ENCODE measurements around the gene KLLN. TPM values are rescaled to one million over a fixed set of nuclear protein-coding genes. Genes with fewer than 3 reads are reported as not detected.

KLLN gene
- total and polyA plus RNA-seq, 7 donors = 0.07 to 0.96 (median 0.32) TPM

DNA sequence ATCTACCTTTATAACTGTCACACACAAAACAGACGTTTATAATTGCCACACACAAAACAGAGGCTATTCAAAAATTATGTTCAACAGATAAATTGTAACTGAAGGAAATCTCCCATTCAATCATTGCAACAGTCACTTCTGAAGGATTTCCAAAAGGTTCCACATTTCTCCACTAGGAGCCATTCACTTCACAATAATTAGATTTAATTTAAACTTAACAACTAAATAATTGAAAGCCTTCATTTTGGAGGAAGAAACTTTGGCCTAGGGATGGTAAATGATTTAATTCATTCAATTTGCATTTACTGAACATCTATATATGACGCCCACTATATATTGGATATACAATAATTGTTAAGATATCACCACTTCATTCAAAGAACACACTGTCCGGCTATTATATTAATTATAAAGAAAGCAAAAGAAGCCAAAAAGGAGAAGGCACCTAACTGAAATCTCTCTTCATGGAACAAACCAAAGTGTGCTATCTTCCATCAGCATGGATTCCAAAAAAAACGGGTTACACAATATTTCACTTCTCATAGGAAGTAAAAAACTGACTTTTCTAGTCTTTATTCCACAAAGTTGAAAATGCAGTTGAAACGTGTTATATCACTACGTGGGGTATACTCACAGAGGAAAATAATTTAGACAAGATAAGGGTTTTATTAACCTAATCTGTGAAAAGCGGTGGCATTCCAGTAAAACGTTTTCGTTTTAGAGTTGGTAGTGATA, 47.0 kb downstream of the KLLN start:
- WGBS, 3 donors = 75 to 81% (median 78%) methylated on average over 9 of the region's 9 CpGs
- H3K4me3 ChIP-seq = peak overlapping the region; percentile 75
- H3K9me3 ChIP-seq = no peaks in the 10 kb centered on the region
- peak overlapping the region; percentile 91 for H3K27ac ChIP-seq
- no peak for DNase-seq
- peaks cover 26% of the 10 kb centered on the region for H3K4me1 ChIP-seq
- no peak for TF ChIP-seq CTCF (IDR thresholded peaks at IDR 0.05)
- H3K27me3 ChIP-seq (ENCODE audit: insufficient read depth in 3 of 3, low read length in 2 of 3) = no peaks in the 10 kb centered on the region
- H3K36me3 ChIP-seq (ENCODE audit: insufficient read depth in 1 of 2, low read depth in 1 of 2) = peaks cover 0 to 24% of the 10 kb centered on the region in 2 donors
- intact Hi-C loops (cut with DNase I) = no loop called here
- no peak for ATAC-seq

Other genes with a start within 250 kb of the KLLN start
- gene PAPSS2, start 203.7 kb downstream of the KLLN start, total RNA-seq = 10 to 100 TPM in 1 of 4 donors, 1 to 10 TPM in 3; 3.8 to 11.0 (median 5.2) TPM
- 1 to 10 TPM; 2.0 to 2.9 (median 2.8) TPM for gene PAPSS2, start 203.7 kb downstream of the KLLN start, polyA plus RNA-seq
- gene ATAD1, start 45.3 kb downstream of the KLLN start, total RNA-seq = 10 to 100 TPM; 38.6 to 84.6 (median 52.6) TPM
- gene ATAD1, start 45.3 kb downstream of the KLLN start, polyA plus RNA-seq = 10 to 100 TPM; 43.7 to 73.5 (median 58.5) TPM
- 10 to 100 TPM; 29.8 to 51.9 (median 42.4) TPM for gene PTEN, start 92 bp upstream of the KLLN start, total RNA-seq
- 10 to 100 TPM; 13.7 to 28.3 (median 14.6) TPM for gene PTEN, start 92 bp upstream of the KLLN start, polyA plus RNA-seq

All from psoas muscle (tissue), 8 donors.